NT2/D1 (cell line): Measurements from ENCODE around the gene CCDC112.

Experiments
- DNase-seq: peaks from one replicate; pipeline ENCODE4 v3.0.0-alpha.2; 2011; ENCODE audit warnings: low read depth, low spot score
- H3K27me3 ChIP-seq: 2 replicates; pipeline ENCODE4 v1.6.0; 2011; ENCODE audit warnings: mild to moderate bottlenecking; ENCODE audit not compliant: insufficient read length, insufficient read depth
- H3K36me3 ChIP-seq: 2 replicates; pipeline ENCODE4 v1.6.1; 2011; ENCODE audit warnings: mild to moderate bottlenecking, low read length, mixed read lengths; ENCODE audit not compliant: insufficient read depth, insufficient read length
- H3K4me1 ChIP-seq: 2 replicates; pipeline ENCODE4 v1.5.1; 2011; ENCODE audit not compliant: insufficient read depth, insufficient read length
- H3K4me3 ChIP-seq: 2 replicates; pipeline ENCODE4 v1.5.1; 2011; ENCODE audit warnings: low read depth; ENCODE audit not compliant: insufficient read length
- H3K9ac ChIP-seq: 2 replicates; pipeline ENCODE4 v1.6.0; 2011; ENCODE audit warnings: low read depth; ENCODE audit not compliant: insufficient read length
- H3K9me3 ChIP-seq: 2 replicates; pipeline ENCODE4 v1.5.1; 2011; ENCODE audit warnings: mild to moderate bottlenecking, low read length; ENCODE audit not compliant: insufficient read depth
- SUZ12 ChIP-seq: IDR thresholded peaks from 2 replicates; pipeline ENCODE4 v1.6.1; 2011; ENCODE audit not compliant: insufficient read length, insufficient read depth; ENCODE audit errors: extremely low read depth
- YY1 ChIP-seq: IDR thresholded peaks from 2 replicates; pipeline ENCODE4 v1.6.1; 2011; ENCODE audit not compliant: insufficient read length, insufficient read depth
- ZNF274 ChIP-seq: IDR thresholded peaks from 2 replicates; pipeline ENCODE4 v1.6.1; 2011; ENCODE audit warnings: mild to moderate bottlenecking, low read depth, low read length

Gene CCDC112

GRCh38 chr5:115298811-115299210, 2.4 kb upstream of the CCDC112 start:
- TF ChIP-seq SUZ12 (no peak), ZNF274 (no peak), YY1 (no peak)
- Histone ChIP-seq H3K9me3 (no peaks in the 10 kb centered on the region), H3K4me3 (no peak overlapping the region), H3K4me1 (no peaks in the 10 kb centered on the region), H3K27me3 (no peaks in the 10 kb centered on the region), H3K36me3 (no peaks in the 10 kb centered on the region), H3K9ac (no peak overlapping the region)
- DNase-seq: no peak

- no peak for TF ChIP-seq ZNF274
- no peak for TF ChIP-seq YY1
- no peak for TF ChIP-seq SUZ12
- Histone ChIP-seq H3K36me3 (no peaks in the 10 kb centered on the region), H3K4me1 (no peaks in the 10 kb centered on the region), H3K9me3 (no peaks in the 10 kb centered on the region), H3K9ac (no peak overlapping the region), H3K4me3 (no peak overlapping the region), H3K27me3 (no peaks in the 10 kb centered on the region)
- DNase-seq: no peak
Measured at GRCh38 chr5:115297031-115297430, 577 bp upstream of the CCDC112 start.

DNA sequence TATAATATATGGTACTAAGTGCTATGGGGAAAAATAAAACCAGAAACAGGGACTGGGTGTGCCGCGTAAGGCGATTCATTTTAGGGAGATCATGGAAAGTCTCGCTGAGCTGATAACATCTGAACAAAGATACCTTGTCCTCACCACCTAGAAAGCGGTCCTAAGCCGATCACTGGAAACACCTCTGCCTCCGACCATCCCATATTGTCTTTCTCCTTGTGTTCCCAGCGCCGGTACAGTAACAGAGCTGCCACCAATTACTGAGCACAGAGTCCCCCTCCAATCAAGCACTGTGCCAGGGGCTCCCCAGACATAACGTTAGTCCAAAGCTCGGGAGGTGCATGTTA, 704 bp downstream of the CCDC112 start:
- Histone ChIP-seq H3K27me3 (no peaks in the 10 kb centered on the region), H3K4me3 (peak overlapping the region; percentile 69), H3K4me1 (no peaks in the 10 kb centered on the region), H3K9ac (peak overlapping the region; percentile 78), H3K36me3 (no peaks in the 10 kb centered on the region), H3K9me3 (no peaks in the 10 kb centered on the region)
- no peak for TF ChIP-seq YY1
- no peak for TF ChIP-seq SUZ12
- TF ChIP-seq ZNF274: no peak
- no peak for DNase-seq

DNA sequence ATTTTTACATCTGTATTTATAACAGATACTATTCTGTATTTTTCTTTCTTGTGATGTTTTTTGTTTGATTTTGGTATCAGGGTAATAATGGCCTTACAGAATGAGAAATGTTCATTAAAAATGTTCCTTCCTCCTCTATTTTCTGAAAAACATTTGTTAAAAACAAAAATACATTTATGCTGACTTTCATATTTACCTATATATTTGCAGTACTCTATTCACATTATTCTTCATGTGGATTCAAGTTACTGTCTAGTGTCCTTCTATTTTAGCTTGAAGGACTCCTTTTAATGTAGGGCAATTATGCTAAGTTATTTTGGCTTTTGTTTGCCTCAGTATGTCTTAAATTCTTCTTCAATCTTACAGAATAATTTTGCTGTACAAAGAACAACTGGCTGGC, 5.1 kb downstream of the CCDC112 start:
- H3K27me3 ChIP-seq: no peaks in the 10 kb centered on the region
- H3K36me3 ChIP-seq: no peaks in the 10 kb centered on the region
- no peak for TF ChIP-seq ZNF274
- no peak for TF ChIP-seq SUZ12
- no peak for TF ChIP-seq YY1
- DNase-seq: no peak
- no peaks in the 10 kb centered on the region for H3K9me3 ChIP-seq
- H3K4me1 ChIP-seq: no peaks in the 10 kb centered on the region
- no peak overlapping the region for H3K9ac ChIP-seq
- no peak overlapping the region for H3K4me3 ChIP-seq

DNA sequence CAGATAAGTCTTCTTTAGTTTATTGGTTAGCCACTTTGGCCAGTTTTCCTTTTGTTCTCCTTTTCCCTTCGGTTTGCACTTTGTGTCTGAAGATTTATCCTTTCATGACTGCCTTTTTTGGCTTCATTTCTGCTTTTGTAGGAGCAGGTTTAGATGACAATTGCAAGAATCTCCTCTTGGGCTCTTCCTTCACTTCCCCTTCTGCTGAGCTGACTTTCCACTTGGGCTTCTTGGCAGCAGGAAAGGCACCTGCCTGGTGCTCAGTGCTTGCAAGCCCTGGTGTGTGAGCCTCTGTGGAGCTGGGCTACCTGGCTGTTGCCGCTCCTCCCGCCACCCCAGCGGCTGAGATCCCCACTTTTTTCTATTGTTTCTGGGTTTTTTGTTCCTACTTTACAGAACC, 7.3 kb downstream of the CCDC112 start:
- Histone ChIP-seq H3K27me3 (no peaks in the 10 kb centered on the region), H3K9ac (no peak overlapping the region), H3K4me1 (no peaks in the 10 kb centered on the region), H3K36me3 (no peaks in the 10 kb centered on the region), H3K4me3 (no peak overlapping the region), H3K9me3 (no peaks in the 10 kb centered on the region)
- no peak for DNase-seq
- TF ChIP-seq ZNF274: no peak
- TF ChIP-seq YY1: no peak
- no peak for TF ChIP-seq SUZ12

DNA sequence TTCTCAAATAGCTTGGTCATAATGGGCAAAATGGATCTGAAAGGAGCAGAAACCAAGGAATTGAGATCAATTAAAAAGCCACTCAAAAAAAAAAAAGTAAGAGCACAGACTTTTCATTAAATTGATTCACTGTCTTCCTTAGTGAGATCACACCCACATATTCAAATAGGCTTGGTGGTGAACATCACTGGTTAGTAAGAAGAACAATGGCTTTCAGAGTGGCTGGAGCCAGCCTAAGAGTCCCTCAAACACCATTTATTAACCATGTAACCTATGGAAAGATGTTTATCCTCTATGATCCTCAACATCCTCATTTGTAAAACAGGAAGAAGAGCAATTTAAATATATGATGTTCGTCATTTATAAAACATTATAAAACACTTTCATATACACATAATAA, 12.4 kb downstream of the CCDC112 start:
- Histone ChIP-seq H3K27me3 (no peaks in the 10 kb centered on the region), H3K36me3 (no peaks in the 10 kb centered on the region), H3K9ac (no peak overlapping the region), H3K4me1 (no peaks in the 10 kb centered on the region), H3K9me3 (no peaks in the 10 kb centered on the region), H3K4me3 (no peak overlapping the region)
- no peak for TF ChIP-seq ZNF274
- no peak for TF ChIP-seq YY1
- TF ChIP-seq SUZ12: no peak
- no peak for DNase-seq

DNA sequence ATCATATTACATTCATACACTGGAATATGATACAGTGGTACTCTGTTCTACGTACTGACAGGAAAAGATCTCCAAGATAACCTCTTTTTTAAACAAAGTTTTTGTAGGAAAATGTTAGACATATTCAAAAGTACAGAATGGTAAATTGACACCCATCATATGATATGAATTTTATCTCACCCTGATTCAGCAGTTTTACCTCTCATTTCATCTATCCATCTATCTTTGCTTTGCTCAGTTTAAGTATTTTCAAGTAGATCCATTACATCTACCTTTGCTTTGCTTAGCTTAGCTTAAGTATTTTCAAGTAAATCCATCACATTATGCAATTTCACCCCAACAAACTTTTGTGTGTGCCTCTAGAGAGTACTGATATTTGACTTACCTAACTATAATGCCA, 14.3 kb downstream of the CCDC112 start:
- Histone ChIP-seq H3K4me3 (no peak overlapping the region), H3K36me3 (no peaks in the 10 kb centered on the region), H3K9me3 (no peaks in the 10 kb centered on the region), H3K9ac (no peak overlapping the region), H3K4me1 (no peaks in the 10 kb centered on the region), H3K27me3 (no peaks in the 10 kb centered on the region)
- DNase-seq: no peak
- TF ChIP-seq ZNF274 (no peak), YY1 (no peak), SUZ12 (no peak)

- no peaks in the 10 kb centered on the region for H3K4me1 ChIP-seq
- no peak overlapping the region for H3K9ac ChIP-seq
- no peak for DNase-seq
- no peak for TF ChIP-seq YY1
- TF ChIP-seq ZNF274: no peak
- no peak for TF ChIP-seq SUZ12
- H3K4me3 ChIP-seq: no peak overlapping the region
- peaks cover 21% of the 10 kb centered on the region for H3K36me3 ChIP-seq
- no peaks in the 10 kb centered on the region for H3K27me3 ChIP-seq
- H3K9me3 ChIP-seq: no peaks in the 10 kb centered on the region
Measured at GRCh38 chr5:115274584-115274983, 21.9 kb downstream of the CCDC112 start.
